NB4 (cell line): ENCODE results near the gene BNC2.

Source experiments
- MYC ChIP-seq: IDR thresholded peaks from 2 replicates; pipeline ENCODE4 v1.6.1; 2011; ENCODE audit warnings: low read depth, low read length
- TF ChIP-seq, protein P1 (sequence below): IDR thresholded peaks from one replicate; pipeline ENCODE4 v1.5.1; 2012; ENCODE audit warnings: low read depth, low read length

DNA sequence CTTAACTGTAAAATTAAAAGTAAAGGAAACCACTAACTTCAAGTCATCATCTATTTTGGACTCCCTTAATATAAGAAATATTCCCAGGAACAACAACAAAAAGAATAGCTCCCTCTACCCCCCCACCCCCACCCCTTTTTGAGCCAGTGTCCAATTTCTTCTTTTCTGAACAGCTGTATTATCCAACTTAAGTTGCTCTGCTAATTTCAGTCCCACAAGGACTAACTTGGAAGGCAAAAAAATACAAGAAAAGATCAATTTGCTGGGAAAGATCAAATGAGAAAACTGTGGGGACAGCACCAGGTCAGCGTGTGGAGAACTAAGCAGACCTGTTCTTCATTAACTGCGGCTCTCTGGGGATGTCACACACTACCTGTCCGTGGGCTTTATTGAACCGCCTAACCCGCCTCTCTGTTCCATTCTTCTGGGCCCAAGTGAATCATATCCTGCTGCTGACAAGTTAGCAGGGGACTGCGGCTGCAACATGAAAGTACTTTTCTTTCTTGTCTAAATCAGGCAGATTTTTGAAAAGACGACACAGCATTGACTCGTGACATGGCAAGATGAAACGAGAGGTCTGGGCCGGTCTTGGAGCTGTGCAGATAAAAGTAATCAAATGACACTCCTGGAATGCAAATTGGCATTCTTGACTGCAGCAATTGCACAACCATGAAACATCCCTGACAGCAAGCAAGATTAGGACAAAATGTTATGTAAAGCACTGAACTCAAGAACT, 2.7 kb downstream of the BNC2 start:
- TF ChIP-seq, protein P1, sequence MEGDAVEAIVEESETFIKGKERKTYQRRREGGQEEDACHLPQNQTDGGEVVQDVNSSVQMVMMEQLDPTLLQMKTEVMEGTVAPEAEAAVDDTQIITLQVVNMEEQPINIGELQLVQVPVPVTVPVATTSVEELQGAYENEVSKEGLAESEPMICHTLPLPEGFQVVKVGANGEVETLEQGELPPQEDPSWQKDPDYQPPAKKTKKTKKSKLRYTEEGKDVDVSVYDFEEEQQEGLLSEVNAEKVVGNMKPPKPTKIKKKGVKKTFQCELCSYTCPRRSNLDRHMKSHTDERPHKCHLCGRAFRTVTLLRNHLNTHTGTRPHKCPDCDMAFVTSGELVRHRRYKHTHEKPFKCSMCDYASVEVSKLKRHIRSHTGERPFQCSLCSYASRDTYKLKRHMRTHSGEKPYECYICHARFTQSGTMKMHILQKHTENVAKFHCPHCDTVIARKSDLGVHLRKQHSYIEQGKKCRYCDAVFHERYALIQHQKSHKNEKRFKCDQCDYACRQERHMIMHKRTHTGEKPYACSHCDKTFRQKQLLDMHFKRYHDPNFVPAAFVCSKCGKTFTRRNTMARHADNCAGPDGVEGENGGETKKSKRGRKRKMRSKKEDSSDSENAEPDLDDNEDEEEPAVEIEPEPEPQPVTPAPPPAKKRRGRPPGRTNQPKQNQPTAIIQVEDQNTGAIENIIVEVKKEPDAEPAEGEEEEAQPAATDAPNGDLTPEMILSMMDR: no peak
- no peak for TF ChIP-seq MYC
